Stimulated activated CD4-positive, alpha-beta T cell treated with anti-CD3 and anti-CD28 coated beads, TNF-alpha, amount 100 ng/mL, for 4 hours (primary cell): ENCODE measurements around the gene HAGHL.

Experiments used
- DNase-seq, 3 experiments: peaks; one replicate each; pipeline ENCODE4 v3.0.0-alpha.2; 2020; ENCODE audit warnings: low read depth in 3 of 3

HAGHL gene

DNA sequence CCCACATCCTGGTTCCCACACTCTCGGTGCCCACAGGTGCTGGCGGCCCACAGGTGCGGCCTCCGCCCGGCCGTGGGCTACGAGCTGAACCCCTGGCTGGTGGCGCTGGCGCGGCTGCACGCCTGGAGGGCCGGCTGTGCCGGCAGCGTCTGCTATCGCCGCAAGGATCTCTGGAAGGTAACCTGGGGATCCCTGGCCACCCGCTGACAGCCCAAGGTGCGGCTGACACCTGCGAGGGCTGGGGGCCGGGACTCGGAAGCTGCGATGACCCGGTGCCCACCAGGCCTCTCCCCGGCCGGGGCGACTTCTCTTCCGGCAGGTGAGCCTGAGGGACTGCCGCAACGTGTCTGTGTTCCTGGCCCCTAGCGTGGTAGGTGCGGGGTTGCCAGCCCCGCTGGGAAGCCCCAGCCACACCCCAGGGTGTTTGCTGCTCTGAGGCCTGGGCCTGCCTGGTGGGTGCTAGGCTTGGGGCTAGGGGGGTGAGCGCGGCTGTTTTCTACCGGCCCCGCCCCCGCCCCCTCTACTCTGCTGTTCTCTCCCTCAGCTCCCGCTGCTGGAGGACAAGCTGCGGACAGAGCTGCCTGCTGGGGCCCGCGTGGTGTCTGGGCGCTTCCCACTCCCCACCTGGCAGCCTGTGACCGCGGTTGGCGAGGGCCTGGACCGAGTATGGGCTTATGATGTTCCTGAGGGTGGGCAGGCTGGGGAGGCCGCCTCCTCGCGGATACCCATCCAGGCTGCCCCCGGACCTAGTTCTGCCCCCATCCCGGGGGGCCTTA is 5.0 kb upstream of the HAGHL start:
- no peak for DNase-seq

DNA sequence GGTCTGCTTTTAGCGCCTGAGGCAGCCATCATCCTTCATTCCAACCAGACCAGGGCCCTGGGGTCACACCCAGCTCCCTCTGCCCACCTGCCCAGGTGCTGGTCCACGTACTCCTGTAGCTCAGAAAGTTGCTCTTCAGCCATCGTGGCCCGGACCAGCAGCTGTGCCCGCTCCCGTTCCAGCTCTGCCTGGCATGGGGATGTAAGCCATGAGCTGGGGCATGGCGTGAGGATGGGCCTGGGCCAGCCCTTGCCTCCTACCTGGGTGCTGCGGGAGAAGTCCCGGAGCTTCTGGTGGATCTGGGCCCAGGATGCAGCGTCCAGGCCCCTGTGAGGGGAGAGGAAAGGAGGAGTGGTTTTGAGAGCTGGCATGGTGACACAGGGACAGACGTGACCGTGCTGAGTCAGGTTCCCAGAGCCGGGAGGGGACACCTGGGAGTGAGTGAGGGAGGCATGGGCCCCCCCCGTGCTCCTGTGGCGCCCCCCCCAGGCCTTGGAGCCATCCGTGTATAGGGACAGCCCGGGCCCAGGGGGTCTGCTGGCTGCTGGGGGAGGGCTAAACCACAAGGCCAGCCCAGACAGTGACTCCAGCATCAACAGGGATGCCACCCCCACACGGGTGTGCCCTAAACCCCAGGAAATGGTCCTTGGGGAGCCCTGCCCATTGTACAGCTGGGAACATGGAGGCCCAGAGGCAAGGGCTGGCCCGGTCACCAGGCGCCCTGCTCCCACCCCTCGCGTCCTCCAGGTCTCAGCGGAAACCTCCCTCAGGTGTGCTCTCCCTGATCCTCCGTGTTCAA is 3.9 kb upstream of the HAGHL start:
- DNase-seq = no peak

DNA sequence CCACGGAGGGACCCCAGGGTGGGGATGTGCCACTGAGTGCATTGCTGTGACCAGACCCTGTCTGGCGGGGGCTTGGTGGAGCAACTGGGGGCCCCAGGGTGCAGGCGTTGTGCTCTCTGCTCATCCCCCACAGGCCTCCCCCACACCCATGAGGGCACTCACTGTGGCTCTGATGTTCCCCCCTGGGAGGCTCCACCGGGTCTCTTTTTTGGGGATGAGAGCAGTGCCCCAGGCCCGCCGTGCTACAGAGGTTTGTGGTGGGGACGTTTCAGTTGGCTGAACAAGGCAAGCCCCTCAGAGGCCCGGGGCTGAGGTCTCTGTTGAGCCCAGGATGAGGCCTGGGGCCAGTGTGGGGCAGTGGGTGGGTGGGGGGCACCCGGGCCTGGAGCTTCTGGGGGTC is 3.2 kb upstream of the HAGHL start:
- no peak for DNase-seq

DNA sequence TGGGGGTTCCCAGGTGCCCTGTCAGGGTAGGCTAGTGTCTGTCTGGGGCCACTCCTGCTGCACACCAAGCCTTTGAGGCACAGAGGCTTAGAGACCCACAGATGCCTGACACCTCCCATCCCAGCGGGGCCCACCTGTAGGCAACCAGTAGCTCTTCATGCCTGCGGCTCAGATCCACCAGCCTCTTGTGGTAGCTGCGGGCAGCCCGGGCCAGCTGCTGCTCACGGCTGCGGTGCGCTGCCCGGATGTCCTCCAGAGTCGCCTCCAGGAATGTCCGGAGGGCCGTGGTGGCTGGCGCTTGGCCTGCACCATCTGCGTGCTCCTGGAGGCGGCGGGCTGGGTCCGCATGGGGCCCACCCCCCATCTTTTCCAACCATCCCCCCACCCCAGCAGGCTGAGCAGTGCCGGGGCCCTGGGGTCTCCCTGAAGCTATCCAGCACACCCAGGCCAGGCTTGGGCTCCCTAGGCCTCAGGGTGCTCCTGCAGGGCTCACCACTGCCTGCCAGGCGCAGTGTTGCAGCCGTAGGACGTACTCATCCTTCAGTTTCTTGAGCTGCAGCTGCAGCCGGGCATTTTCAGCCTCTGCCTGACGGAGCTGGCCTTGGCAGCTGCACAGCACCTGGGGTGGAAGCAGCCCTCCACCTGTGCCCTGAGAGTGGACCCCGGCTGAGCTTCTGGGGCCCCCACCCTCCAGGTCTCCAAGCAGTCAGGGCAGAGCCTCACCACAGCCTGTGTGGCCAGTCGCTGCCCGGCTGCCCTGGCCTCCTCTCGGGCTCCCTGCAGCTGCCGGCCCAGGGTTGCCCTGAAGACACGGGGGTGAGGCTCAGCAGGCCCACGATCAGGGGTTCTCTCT is 2.5 kb upstream of the HAGHL start:
- DNase-seq = no peak

DNA sequence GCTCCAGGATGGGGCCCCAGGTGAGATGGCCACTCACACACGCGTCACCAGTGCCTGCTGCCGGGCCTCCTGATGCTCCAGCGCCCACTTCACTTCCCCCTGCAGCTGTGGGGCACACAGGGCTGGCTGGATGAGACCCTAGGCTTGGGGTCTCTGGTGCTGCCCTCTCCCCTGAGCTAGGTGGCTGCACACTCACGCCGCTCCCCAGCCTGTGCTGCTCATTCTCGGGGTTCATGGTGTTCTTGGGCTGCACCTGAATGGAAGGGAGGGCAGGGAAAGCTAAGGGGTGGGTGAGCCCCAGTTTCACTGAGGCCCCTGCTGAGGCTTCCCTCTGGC is 1.9 kb upstream of the HAGHL start:
- DNase-seq = no peak

DNA sequence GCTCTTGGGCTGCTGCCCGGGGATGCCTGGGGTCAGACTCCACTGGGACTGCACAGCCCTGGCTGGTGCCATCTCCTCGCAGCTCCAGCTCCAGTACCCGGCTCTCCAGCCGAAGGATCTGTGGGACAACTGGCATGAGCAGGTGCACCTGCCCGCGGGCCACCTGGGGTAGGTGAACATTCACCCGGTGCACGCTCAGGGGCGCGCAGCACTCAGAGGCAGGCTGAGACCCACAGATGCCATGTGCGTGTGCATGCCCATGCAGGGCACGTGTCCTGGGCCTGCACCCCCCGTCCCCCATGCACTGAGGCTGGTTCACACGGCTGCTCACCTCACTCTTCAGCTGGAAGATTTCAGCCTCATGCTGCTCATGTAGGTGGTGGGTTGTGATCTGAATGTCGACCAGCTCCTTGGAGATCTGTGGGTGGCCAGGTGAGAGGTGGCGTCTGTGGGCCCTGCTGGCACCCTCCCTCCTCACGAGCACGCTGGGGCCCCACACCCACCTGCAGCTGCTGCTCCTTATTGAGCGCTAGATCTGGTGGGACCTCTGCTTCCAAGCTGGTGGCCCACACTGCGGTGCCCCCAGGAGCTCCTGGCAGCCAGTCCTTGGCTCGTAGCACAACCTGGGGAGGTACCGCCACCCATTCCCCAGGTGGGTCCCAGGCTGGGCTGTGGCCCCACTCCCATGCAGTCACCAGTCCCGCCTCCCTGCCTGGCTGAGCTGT is 1.3 kb upstream of the HAGHL start:
- no peak for DNase-seq

DNA sequence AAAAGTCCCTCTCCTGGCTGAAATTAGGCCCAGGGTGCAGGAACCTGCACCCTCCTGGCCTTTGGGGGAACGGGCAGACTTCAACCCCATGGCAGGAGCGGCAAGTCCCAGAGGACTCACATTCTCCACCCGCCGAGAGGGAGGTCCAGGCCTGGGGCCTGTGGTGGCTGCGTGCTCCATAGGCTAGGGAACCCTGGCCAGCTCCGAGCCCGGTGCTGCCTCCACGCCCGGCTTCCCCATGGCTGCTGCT is 793 bp upstream of the HAGHL start:
- no peak for DNase-seq

DNA sequence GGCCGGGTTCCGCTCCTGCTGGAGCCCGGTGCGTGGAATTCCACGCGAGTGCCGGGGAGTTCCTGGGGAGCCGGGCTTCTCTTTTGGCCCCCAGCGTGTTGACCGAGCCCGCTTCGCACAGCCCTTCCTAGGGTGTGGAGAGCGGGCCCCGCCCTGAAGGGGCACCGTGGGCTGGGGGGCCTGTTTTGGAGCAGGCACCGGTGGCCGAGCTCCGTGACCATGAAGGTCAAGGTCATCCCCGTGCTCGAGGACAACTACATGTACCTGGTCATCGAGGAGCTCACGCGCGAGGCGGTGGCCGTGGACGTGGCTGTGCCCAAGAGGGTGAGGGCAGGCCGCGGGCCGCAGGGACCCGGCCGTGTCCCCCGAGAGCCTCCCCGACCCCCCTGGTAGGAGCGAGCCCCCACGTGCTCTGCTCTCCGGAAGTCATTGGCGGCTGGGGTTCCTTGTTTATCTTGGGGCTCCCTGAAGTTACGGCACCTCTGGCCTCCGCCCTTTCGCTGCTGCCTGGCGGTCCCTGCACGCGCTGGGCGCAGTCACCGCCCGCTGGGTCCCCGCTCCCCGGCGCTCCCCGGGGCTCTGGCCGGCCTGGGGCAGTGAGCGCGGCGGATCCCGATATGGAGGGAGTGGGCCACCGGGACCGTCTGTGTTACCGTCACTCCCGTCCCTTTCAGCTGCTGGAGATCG is 528 bp downstream of the HAGHL start:
- no peak for DNase-seq

DNA sequence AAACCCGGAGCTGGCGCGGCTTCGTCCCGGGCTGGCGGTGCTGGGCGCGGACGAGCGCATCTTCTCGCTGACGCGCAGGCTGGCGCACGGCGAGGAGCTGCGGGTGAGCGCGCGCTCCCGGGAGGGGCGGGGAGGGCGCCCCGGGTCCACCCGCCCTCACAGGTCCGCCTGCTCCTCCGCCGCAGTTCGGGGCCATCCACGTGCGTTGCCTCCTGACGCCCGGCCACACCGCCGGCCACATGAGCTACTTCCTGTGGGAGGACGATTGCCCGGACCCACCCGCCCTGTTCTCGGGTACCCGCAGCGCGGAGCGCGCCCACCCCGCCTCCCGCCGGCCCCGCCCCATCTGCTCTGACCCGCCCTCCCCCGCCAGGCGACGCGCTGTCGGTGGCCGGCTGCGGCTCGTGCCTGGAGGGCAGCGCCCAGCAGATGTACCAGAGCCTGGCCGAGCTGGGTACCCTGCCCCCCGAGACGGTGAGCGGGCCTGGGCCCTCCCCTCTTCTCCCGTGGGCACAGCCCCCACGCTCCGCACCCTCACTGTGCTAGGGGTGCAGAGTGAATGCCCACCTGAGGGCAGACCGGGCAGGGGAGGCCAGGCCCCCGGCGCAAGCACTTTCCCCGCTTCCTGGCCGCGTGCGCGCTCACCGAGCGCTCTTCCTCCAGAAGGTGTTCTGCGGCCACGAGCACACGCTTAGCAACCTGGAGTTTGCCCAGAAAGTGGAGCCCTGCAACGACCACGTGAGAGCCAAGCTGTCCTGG is 1.4 kb downstream of the HAGHL start:
- peak in 1 of 3 experiments; percentile 44 for DNase-seq

DNA sequence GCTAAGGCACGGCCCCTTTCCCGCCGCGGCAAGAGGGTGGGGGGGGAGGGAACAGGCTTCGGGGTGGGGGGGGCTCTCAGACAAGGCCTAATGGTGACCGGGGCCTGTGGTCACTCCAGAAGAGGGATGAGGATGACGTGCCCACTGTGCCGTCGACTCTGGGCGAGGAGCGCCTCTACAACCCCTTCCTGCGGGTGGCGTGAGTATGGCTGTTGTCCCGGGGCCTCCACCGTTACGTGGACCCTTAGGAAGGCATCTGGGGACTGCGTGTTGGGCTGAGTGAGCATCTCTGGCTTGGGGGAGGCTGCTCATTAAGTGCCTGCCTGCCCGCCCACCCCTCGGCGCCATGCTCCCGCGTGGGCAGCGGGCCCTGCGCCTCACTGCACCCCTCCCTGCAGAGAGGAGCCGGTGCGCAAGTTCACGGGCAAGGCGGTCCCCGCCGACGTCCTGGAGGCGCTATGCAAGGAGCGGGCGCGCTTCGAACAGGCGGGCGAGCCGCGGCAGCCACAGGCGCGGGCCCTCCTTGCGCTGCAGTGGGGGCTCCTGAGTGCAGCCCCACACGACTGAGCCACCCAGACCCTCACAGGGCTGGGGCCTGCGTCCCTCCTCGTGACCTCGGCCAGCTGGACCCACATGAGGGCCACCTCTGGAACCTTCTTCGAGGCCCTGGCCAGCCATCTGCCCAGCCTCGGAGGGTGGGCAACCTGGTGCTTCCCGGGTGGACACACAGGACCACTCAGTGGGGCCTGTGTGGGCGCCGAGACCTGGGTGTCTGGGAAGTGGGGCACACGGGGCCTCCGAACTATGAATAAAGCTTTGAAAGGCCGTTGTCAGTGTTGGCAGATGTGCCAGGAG is 2.2 kb downstream of the HAGHL start:
- no peak for DNase-seq

DNA sequence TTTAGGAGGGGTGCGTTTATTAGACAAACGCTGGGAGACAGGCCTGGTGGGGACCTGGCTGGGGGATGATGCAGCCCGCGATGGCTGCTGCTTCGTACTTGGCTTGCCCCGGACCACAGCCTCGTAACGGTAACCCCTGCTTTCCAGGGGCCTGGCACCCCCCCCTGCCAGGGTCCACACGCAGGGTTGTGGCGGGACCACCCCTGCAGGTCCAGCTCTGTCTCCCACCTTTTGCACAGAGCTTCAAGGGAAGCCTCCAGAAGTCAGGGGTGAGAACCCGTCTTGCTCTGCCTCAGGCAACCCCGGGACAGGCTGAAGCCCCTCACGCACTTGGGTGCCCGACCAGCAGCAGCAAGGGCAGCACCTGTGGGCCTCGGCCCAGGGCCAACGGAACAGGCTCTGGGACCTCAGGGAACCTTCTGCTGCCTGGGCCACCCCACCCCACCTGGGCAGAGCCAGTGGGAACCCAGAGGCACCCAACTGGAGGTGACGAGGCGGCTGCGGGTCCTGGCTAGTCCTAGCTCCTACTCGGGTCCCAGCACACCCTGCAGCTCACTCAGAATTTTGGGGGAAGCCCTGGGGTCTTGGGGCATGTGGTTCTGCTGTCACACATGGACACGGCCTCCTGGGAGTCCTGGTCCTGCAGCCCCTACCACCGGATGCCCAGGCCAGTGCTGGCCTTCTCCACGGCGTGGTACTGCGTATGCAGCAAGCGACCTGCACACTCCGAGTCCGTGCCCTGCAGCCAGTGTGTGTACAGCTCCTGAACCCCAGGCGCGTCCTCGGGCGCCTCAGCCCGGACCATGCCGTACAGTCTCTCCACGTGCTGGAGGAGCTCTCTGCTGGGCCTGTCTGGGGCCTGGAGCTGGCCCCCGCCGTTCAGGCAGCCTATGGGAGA is 3.1 kb downstream of the HAGHL start:
- no peak for DNase-seq

DNA sequence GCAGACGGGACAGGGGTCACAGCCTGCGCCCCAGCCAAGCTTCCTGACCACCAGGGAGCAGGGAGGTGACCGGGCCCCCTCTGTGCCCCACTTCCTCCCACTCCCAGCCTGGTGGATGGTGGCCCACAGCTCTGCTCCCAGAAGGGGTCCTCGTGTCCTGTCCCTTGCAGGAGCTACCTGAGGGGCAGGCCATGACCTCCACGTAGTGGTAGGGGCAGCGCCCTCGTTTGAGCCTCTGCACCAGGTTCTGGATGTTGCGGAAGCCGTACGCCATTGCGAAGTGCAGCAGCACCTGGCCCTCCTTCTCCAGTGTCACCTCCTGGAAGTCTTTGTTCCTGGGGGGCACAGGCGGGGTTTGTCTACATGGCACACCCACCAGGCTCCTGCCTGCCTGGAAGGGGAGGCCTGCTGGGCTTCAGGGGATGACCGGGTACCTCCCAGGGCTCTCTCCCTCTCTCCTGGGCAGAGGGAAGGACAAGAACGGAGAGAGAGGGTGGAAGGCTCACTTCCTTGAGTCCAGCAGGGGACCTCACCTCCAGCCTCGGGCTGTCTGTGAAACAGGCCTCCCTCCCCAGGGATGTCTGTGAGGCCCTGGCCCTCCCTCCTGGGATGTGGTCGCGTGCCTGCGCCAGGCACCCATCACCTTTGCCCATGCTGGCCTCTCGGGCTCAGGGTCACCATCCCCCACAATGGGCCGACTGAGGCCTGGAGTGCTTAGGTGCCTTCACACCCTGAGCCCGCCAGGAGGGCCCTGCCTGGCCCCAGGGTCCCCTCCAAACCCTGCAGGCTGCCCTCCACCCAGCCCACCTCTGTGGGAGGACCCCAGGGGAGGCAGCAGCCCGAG is 4.0 kb downstream of the HAGHL start:
- DNase-seq = no peak

DNA sequence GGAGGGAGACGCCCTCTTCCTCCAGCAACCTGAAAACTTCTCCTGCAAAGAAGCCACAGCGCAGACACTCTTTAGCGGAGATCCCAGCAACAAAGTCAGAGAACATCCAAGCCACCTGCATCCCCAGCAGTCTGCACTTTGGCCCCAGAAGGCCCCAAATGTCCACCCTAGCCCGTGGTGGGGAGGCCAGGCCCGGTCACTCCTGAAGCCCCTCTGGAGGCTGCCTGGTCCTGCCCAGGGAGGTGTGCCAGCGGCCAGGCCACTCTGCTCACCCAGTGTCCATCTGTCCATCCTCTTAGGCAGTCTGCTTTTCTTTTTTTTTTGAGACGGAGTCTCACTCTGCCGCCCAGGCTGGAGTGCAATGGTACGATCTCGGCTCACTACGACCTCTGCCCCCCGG is 5.4 kb downstream of the HAGHL start:
- DNase-seq = no peak

DNA sequence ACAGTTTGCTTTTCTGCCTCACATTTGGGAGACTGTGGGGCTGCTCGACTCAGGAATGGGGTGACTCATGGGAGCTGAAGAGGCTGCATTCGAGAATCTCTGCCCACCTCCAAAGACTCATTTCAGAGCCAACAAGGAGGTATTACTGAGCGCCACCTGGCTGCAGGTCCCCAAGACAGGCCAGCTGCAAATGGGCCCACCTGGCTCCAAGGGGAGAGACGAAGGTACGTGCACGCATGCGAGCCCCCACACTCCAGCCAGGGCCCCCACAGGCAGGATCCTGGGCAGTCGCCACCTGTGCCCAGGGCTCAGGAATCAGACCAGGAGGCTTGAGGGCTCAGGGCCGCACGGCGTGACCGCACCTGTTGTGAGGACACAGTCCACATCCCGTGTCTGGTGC is 6.0 kb downstream of the HAGHL start:
- DNase-seq = no peak

DNA sequence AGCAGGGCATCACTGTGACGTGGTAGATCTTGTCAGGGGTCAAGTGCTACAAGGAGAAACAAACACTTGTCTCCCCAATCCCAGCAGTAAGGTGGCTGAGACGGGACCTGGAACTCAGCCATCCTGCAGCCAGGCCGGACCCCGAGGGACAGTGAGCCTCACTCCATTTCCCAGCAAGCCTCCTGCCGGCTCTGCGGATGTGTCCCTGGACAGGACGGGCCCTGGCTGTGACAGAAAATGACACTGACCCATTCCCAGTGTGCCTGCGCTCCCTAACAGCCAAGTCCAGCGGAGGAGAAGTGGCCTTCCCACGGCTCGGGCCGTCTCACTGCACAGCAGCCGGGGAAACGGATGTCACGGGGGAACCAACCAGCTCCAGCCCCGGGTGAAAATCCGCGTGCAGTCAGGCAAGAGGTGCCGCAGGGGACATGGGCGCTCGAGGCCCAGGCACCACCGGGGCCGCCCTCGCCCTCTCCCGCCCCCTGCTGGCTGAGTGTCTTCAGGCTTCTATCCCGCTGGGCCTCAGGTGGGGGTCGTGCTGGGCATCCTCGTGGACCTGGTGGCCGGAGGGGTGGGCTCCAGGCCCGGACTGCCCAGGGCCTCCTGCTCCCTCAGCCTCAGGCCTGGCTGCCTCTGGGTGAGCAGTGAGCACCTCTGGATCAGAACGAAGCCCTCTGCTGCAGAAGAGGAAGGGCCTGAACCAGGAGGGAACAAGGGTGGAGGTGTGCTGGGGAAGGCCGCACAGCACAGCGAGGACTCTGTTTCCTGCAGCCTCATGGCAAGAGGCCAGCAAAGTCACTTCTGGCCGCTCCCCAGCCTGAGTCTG is 6.7 kb downstream of the HAGHL start:
- no peak for DNase-seq

DNA sequence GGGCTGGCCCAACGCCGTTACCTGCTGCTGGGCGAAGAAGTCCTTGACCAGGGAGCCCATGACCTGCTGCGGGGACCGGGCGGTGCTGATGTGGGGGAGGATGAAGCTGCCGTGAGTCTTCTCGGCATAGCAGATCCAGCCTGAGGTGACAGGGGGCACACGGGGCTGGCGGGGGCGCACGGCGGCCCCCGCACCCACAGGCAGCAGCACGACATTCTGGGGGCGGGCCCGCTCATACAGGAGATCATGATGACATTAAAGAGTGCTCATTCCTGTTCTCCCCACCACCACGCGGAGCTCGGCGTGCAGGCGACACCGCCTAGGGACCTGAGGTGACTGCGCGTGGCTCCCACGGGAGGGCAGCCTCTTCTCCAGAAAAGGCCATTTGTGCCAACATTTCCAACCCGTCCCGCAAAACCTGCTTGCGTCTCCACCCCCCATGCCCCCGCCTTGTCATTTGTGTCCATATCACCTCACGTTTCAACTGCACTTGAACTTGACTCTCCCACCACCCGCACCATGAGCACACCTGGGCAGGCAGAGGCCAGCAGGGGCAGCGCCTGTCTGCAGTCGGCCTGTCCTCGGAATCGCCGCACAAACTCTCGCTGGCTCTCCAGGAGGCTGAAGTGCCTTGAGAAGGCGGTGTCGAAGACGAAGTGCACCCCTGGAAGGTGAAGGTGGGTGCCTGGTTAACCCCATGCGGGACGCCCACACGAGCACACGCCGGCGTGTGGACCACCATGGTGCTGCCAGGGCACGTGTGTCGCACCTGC is 7.5 kb downstream of the HAGHL start:
- no peak for DNase-seq
